Activated T-cell treated with anti-CD3 and anti-CD28 coated beads, Interleukin-2, amount 50 U/mL, for 4 hours (primary cell): ENCODE results near the gene ZC3H12D. TPM values are rescaled to one million over a fixed set of nuclear protein-coding genes. Genes with fewer than 3 reads are reported as not detected.

Source experiments
- ATAC-seq, 2 donors: fragments of 200-7000 bp; cut with Tn5 transposase; one replicate each; pipeline ENCODE4 v1.10.0; 2021
- DNase-seq: peaks from one replicate; pipeline ENCODE4 v3.0.0-alpha.2; 2020
- H3K27me3 Mint-ChIP-seq: one replicate; pipeline ENCODE4 v1.8.0; 2021; ENCODE audit warnings: low read depth, mixed read lengths
- H3K36me3 Mint-ChIP-seq: one replicate; pipeline ENCODE4 v1.8.0; 2022; ENCODE audit warnings: mixed read lengths; ENCODE audit not compliant: insufficient read depth
- H3K4me1 Mint-ChIP-seq: one replicate; pipeline ENCODE4 v1.8.0; 2021; ENCODE audit warnings: low read depth, mixed read lengths
- H3K4me3 Mint-ChIP-seq: one replicate; pipeline ENCODE4 v1.8.0; 2021; ENCODE audit warnings: mild to moderate bottlenecking, moderate library complexity, mixed read lengths
- H3K9me3 Mint-ChIP-seq: one replicate; pipeline ENCODE4 v1.8.0; 2021; ENCODE audit warnings: mixed read lengths
- total RNA-seq, 3 donors: library from RNA; stranded (reverse); gene quantifications; one replicate each; pipeline ENCODE4 v1.2.1, GENCODE V29; 2021

The ZC3H12D gene
- total RNA-seq, 3 donors from 2014 or later, result 22.2 to 51.5 (median 42.5) TPM

DNA sequence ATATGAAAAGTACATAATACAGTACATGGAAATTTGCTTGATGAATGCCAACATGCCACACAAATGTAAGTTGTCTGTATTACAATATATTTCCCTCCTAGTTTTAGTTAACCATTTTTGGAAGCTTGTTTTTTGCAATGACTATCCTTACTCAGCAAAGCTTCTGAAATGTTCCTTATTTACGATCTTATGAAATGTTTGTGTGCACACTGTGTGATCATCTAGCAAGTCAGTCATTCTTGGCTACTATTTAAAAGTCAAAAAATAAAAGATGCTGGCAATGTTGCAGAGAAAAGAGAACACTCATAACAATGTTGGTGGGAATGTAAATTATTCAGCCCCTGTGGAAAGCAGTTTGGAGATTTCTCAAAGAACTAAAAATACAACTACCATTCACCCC lies 50.9 kb downstream of the ZC3H12D start:
- no peak for DNase-seq
- peaks cover 19% of the 10 kb centered on the region for H3K4me1 Mint-ChIP-seq
- ATAC-seq, result no peak
- no peaks in the 10 kb centered on the region for H3K9me3 Mint-ChIP-seq
- H3K36me3 Mint-ChIP-seq, result no peaks in the 10 kb centered on the region
- H3K27me3 Mint-ChIP-seq, result no peaks in the 10 kb centered on the region
- H3K4me3 Mint-ChIP-seq, result no peak overlapping the region

DNA sequence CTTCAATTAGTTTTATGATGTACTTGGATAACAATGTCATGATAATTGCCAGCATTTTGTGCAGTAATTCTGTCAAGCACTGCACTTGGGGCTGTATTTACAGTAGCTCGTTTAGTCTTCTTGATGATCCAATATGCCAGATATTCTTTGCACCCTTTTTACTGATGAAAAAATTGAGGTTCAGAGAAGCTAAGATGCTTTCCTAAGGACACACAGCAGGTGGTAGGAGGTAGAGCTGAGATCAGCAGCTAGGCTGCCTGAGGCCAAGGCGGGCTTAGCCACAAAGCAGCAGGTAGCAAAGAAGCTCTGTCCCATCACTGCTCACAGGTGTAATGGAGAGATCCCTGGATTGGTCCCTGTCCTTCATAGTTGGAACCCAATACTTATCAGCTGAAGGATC lies 51.4 kb downstream of the ZC3H12D start:
- ATAC-seq (no peak), DNase-seq (no peak)
- H3K27me3 Mint-ChIP-seq, result no peaks in the 10 kb centered on the region
- H3K36me3 Mint-ChIP-seq, result no peaks in the 10 kb centered on the region
- no peaks in the 10 kb centered on the region for H3K9me3 Mint-ChIP-seq
- no peak overlapping the region for H3K4me3 Mint-ChIP-seq
- H3K4me1 Mint-ChIP-seq, result peaks cover 15% of the 10 kb centered on the region

DNA sequence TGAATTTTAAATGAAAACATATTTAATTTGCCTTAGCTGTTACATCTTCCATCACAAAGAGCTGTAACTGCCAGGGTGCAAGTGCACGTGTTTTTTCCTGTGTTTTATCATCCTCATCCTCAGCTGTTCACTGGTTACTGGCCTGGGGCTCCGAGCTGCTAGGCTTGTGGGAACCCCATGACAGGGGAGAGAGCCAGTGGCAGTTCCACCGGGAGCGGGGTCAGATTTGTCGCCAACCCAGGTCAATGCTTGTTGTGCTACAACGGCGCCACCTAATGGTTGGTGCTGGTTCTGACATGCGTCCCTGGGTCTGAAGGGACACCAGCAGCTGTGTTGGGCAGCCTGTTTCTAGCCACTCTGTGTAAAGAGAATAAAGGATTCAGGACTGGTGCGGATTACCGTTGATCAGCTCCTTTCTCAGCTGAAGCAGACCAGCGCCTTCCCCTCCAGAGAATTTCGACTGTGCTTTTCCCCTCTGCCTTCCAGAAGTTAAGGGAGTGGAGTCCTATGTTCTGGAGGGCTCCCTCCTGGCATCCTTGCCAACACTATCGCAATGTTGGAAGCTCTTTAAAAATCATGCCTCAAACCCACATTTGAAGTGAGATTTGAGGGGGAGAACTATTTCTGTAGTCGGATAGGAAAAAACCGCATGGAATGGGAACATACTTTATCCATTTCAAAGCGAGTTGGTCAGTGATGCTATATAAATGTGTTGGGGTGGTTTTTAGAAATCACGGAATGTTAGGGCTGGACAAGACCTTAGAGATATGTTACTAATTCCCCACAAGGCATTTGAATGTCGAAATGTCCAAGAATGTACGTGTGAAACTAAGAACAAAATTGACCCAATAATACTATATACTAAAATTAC lies 52.7 kb downstream of the ZC3H12D start:
- Mint-ChIP-seq H3K27me3 (no peaks in the 10 kb centered on the region), H3K4me1 (peaks cover 7% of the 10 kb centered on the region), H3K4me3 (peak overlapping the region; percentile 45), H3K36me3 (no peaks in the 10 kb centered on the region), H3K9me3 (no peaks in the 10 kb centered on the region)
- peak; percentile 96 to 97 for ATAC-seq
- DNase-seq, result peak; percentile 92

DNA sequence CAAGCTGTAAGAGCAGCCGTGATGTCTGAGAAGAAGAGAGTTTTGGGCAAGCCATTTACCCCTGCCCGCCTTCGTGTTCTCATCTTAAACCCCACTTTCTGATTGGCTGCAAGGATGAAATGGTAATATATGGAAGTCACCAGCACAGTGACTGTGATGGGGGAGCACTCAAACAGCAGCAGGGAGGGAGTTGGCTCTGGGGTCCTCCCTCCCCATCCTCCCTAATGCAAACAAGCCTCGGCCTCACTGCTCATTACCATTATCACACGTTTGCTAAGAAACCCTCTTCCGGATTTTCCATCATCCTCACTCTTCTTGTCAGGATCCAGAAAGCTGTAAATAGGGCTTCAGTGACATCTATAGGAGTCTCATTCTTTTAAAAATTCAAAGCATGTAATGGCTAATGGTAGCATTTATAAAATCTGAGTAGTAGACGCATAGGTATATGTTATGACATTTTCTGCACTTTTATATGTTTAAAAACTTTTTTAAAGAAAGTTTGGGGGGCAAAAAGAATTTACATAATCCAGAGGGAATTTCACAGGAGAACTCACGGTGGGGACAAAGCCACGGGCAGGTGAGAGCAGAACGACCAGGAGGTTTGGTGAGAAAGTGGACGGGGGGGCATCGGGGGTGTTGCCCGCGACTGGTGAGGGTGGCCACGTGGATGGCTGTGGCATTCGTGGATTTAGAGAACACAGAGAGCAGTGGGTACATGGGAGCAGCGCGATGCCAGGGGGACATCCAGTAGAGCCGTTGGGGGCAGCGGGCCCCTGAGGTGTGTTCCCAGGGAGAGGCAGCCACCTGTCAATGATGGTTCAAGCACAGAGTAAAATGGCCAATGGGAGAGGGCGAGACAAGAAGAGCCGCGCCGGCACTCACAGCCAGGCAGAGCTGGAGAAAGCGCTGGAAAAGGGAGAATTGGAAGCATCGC lies 55.1 kb downstream of the ZC3H12D start:
- ATAC-seq (no peak), DNase-seq (no peak)
- Mint-ChIP-seq H3K9me3 (no peaks in the 10 kb centered on the region), H3K4me1 (peaks cover 4% of the 10 kb centered on the region), H3K4me3 (no peak overlapping the region), H3K36me3 (no peaks in the 10 kb centered on the region), H3K27me3 (no peaks in the 10 kb centered on the region)

DNA sequence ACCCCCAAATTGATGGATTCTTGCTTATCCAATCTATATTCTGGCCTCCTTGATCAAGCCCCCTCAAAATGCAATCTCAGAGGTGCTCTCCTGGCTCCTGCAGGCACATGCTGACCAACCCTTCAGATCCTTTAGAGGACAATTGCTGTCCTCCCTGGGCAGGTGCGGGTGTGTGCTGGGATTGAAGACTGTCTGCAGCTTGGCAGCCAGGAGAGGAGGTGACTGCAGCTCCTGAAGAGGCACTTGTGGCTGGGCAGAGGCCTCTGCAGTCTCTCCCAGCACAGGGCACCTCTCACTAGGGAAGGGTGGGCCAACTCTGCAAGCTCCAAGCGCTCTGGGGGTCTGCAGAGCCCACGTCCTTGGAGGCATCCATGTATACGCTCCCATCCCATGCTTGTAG lies 56.2 kb downstream of the ZC3H12D start:
- H3K4me1 Mint-ChIP-seq, result peaks cover 4% of the 10 kb centered on the region
- DNase-seq (no peak), ATAC-seq (no peak)
- no peaks in the 10 kb centered on the region for H3K36me3 Mint-ChIP-seq
- H3K27me3 Mint-ChIP-seq, result no peaks in the 10 kb centered on the region
- H3K9me3 Mint-ChIP-seq, result no peaks in the 10 kb centered on the region
- H3K4me3 Mint-ChIP-seq, result no peak overlapping the region

DNA sequence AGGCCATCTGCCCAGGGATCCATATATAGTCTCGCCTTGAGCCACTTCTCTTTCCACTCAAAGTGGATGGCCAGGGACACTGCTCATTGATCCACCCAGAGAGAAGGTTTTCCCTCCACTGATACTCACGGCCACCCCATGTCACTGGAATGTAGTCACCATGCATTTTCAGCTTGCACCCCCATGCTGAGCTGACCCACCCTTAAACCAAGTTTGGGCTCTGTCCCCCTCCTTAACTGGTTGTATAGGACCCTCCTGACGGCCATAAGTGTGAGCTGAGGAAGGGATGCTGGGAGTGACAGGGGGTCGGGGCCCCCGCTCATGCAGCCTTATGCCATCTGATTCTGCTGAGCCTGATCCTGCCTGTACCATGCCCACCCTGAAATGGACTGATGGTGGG lies 59.1 kb downstream of the ZC3H12D start:
- H3K27me3 Mint-ChIP-seq, result no peaks in the 10 kb centered on the region
- no peak for DNase-seq
- no peak for ATAC-seq
- H3K4me1 Mint-ChIP-seq, result peaks cover 2% of the 10 kb centered on the region
- H3K4me3 Mint-ChIP-seq, result no peak overlapping the region
- no peaks in the 10 kb centered on the region for H3K9me3 Mint-ChIP-seq
- H3K36me3 Mint-ChIP-seq, result no peaks in the 10 kb centered on the region

DNA sequence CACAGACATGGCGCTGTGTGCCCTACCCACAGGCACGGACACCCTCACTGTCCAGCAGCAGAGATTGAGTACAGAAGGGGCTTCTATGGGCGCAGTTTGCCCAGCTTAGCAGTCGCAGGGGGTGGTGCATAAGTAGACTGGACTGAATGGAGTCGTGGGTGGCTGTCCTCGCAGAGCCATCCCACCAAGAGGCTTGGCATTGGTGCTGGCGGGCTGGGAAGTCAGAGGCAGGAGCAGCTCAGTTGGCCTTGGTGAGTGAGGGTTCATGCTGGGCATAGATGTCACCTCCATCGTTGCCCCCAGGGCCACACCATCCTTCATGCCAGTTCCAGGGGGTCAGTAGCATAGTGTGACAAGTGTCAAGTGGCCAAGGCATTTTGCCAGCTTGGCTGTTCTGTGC lies 59.6 kb downstream of the ZC3H12D start:
- no peaks in the 10 kb centered on the region for H3K9me3 Mint-ChIP-seq
- H3K36me3 Mint-ChIP-seq, result no peaks in the 10 kb centered on the region
- DNase-seq, result no peak
- H3K27me3 Mint-ChIP-seq, result no peaks in the 10 kb centered on the region
- no peak for ATAC-seq
- peaks cover 7% of the 10 kb centered on the region for H3K4me1 Mint-ChIP-seq
- no peak overlapping the region for H3K4me3 Mint-ChIP-seq

DNA sequence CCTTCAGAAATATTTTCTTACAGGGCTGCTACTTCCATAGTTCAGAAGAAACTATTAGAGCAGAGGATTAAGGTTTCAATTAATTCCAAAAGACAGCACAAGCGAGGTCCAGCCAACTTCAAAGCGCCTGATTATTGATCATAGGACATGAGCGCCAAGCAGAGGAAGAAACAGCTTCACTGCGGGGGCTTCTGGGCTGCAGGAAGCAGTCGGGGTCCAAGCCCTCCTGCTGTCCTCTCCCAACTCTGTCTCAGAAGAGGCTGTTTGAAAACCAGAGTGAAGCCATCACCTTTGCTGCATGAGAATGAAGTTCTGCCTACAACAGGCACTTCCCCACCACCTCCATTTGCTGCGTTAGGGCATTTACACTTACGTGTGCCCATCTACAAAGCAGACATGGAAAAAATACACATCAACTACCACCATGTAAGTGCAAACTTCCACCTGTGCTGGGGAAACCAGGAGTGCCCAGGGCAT lies 60.8 kb downstream of the ZC3H12D start:
- Mint-ChIP-seq H3K9me3 (no peaks in the 10 kb centered on the region), H3K4me1 (peaks cover 11% of the 10 kb centered on the region), H3K4me3 (no peak overlapping the region), H3K27me3 (no peaks in the 10 kb centered on the region), H3K36me3 (no peaks in the 10 kb centered on the region)
- ATAC-seq (no peak), DNase-seq (no peak)

DNA sequence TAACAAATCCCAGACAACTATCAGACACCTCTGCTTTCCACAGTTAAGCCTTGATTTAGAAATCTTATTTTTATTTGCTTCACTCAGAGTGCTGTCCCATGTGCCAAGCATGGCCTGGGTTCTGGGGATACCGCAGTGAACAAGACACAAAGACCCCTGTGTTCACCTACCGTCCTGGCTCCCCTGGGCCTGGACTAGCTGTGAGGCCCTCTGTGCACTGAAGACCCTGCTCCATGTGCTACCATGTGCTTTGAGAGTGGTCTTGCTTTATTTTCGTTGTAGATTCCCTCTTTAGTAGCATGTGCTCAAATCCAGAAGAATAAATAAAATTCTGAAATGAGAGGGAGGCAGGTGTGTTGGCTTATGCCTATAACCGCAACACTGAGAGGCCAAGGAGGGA lies 62.2 kb downstream of the ZC3H12D start:
- Mint-ChIP-seq H3K4me3 (no peak overlapping the region), H3K4me1 (peaks cover 16% of the 10 kb centered on the region), H3K27me3 (no peaks in the 10 kb centered on the region), H3K9me3 (no peaks in the 10 kb centered on the region), H3K36me3 (no peaks in the 10 kb centered on the region)
- ATAC-seq, result no peak
- DNase-seq, result no peak

DNA sequence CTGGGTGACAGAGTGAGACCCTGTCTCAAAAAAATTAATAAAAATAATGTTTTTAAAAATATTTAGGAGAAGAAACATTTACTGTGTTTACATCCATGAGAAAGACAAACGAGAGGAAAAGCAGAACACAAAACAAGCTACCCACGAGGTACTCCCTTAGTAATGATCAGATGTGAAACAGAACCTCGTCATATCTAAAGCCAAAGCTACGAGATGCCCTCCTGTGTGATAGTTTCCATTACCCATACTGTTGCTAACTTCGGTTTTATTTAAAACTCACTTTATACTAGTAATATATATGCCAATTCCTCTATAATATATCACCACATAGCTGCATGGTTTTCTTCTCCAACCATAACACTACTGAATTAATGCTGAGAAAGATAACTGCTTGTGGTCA lies 63.7 kb downstream of the ZC3H12D start:
- Mint-ChIP-seq H3K27me3 (no peaks in the 10 kb centered on the region), H3K36me3 (no peaks in the 10 kb centered on the region), H3K4me1 (peaks cover 16% of the 10 kb centered on the region), H3K4me3 (no peak overlapping the region), H3K9me3 (peaks cover 4% of the 10 kb centered on the region)
- ATAC-seq (no peak), DNase-seq (no peak)

DNA sequence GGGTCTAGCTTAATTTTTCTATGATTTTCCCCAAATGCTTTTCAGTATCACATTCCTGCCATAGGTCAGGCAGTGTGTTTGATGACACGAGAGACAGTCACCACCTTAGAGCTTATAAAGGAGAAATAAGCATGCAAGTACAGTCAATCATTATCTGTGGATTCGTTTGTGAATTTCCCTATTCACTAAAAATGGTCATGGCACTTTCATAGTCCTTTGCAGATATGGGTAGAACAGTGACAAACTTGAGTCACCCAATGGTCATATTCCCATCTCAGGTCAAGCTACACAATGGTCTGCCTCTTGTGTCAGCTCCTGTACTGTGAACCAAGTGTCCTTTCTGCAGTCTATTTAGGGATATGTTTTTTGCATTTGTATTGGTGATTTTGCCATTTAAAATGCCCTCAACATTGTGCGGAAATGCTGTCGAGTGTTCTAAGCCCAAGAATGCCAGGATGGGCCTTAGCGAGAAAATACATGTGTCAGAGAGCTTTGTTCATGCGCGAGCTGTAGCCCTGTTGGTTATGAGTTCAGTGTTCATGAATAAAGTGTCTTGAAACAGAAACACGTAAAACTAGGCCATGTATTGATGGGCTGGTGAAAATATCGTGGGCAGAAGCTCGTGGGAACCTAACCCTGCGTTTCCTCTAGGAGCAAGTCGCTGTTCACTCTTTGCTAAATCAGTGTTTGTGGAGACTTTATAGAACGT lies 65.0 kb downstream of the ZC3H12D start:
- peak in 1 of 2 donors; percentile 27 for ATAC-seq
- H3K4me1 Mint-ChIP-seq, result peaks cover 22% of the 10 kb centered on the region
- DNase-seq, result no peak
- peaks cover 5% of the 10 kb centered on the region for H3K36me3 Mint-ChIP-seq
- no peaks in the 10 kb centered on the region for H3K27me3 Mint-ChIP-seq
- H3K4me3 Mint-ChIP-seq, result no peak overlapping the region
- peaks cover 7% of the 10 kb centered on the region for H3K9me3 Mint-ChIP-seq

DNA sequence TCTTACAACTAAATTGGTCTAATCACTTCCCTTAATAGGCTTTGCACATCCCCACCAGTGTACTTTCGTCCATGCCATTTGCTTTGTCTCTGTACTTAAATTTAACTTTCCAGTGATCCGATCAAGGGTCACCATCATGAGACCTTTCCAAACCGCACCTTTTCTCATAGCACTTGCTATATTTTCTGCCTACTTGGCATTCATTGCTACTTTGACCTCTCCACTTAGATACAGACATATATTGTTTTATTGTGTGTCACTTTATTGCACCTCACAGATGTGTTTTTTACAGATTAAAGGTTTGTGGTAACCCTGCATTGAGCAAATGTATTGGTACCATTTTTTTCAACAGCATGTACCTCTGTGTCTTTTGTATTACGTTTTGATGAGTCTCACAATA lies 70.0 kb downstream of the ZC3H12D start:
- Mint-ChIP-seq H3K27me3 (no peaks in the 10 kb centered on the region), H3K4me1 (peaks cover 15% of the 10 kb centered on the region), H3K4me3 (no peak overlapping the region), H3K36me3 (peaks cover 28% of the 10 kb centered on the region), H3K9me3 (peaks cover 8% of the 10 kb centered on the region)
- DNase-seq (no peak), ATAC-seq (no peak)

DNA sequence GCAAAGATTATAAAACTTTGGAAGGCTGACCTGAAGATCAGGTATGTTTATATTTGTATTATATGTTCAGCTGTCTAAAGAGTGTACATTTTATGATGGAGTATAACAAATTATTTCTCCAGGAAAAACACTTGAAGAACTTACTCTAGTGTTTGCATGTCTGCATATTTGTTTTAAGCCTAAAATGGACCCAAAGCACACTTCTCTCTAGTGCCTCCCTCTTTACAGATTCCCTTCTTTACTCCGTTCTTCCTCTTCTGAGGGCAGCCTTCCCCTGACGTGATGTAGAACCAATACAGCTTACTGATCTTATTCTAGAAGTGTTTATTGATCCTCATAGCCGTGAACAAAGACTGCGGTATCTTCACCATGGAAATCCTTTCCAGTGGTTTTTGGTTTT lies 70.8 kb downstream of the ZC3H12D start:
- DNase-seq, result no peak
- no peaks in the 10 kb centered on the region for H3K27me3 Mint-ChIP-seq

DNA sequence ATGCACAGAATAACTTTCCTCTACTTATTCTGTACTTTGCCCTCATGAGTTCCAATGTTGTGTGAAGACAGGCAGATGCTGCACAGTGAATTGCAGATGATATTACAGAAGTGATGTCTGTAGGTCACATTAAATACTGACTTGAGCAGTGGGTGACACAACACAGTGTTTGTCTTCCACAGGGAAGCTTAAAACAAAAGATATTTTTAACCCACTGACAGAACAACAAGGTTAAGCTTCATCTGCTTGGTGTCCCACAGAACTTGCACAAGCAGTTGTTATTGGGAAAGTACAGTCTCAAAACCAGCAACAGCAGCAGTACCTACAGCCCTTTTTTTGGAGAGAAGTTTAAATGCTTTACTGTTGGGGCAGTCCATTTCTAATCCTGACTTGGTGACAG lies 74.3 kb downstream of the ZC3H12D start:
- Mint-ChIP-seq H3K9me3 (peaks cover 4% of the 10 kb centered on the region), H3K27me3 (no peaks in the 10 kb centered on the region), H3K36me3 (peaks cover 36% of the 10 kb centered on the region), H3K4me3 (no peak overlapping the region), H3K4me1 (peaks cover 10% of the 10 kb centered on the region)
- ATAC-seq (no peak), DNase-seq (no peak)

More for the DNA sequence above, 70.8 kb downstream of the ZC3H12D start:
- Mint-ChIP-seq H3K4me3 (no peak overlapping the region), H3K36me3 (peaks cover 32% of the 10 kb centered on the region), H3K4me1 (peaks cover 13% of the 10 kb centered on the region), H3K9me3 (peaks cover 8% of the 10 kb centered on the region)
- ATAC-seq, result no peak
